Gastrocnemius medialis (tissue), 4 donors: ENCODE results near the gene MAML2.

Experiments used
- CTCF ChIP-seq, 5 experiments: fragments of 450-650 bp in 3 of 5; fragments of 200-600 bp in 2 of 5; sonication (generic) in 2 of 5; IDR thresholded peaks in 4 of 5; conservative IDR thresholded peaks in 1 of 5; 1 replicate in 4 of 5; 2 replicates in 1 of 5; pipeline ENCODE4 v1.5.1; 2016 to 2019; ENCODE audit warnings: antibody characterized with exemption in 5 of 5, mild to moderate bottlenecking in 3 of 5, moderate library complexity in 3 of 5
- POLR2A ChIP-seq, 2 donors: fragments of 450-650 bp; IDR thresholded peaks; one replicate each; pipeline ENCODE4 v1.6.1; 2017; ENCODE audit warnings: antibody characterized with exemption in 2 of 2, mild to moderate bottlenecking in 2 of 2, moderate library complexity in 2 of 2

- TF ChIP-seq CTCF (IDR thresholded peaks at IDR 0.05 in 4 of 5, conservative IDR thresholded peaks at IDR 0.05 in 1 of 5) (no peak), POLR2A (IDR thresholded peaks at IDR 0.05) (no peak)
These were observed 286.4 kb downstream of the MAML2 start for GRCh38 chr11:96056576-96056975.
